Stimulated activated memory B cell treated with anti-CD40 and anti-IgM and Interleukin-4, amounts not matched to agents 10 μg/mL and 1 μg/mL and 100 μg/mL, for 72 hours (primary cell): ENCODE results near the gene MET.

Experiments
- ATAC-seq: fragments of 150-1000 bp; cut with Tn5 transposase; 2 replicates; pipeline ENCODE4 v1.10.0; 2021
- H3K27ac Mint-ChIP-seq: one replicate; pipeline ENCODE4 v1.8.0; 2022; ENCODE audit warnings: mild to moderate bottlenecking, mixed read lengths
- H3K27me3 Mint-ChIP-seq: one replicate; pipeline ENCODE4 v1.8.0; 2022; ENCODE audit warnings: mixed read lengths
- H3K36me3 Mint-ChIP-seq: one replicate; pipeline ENCODE4 v1.8.0; 2022; ENCODE audit warnings: mixed read lengths
- H3K4me1 Mint-ChIP-seq: one replicate; pipeline ENCODE4 v1.8.0; 2022; ENCODE audit warnings: mixed read lengths
- H3K4me3 Mint-ChIP-seq: one replicate; pipeline ENCODE4 v1.8.0; 2022; ENCODE audit warnings: mild to moderate bottlenecking, moderate library complexity, mixed read lengths
- H3K9me3 Mint-ChIP-seq: one replicate; pipeline ENCODE4 v1.8.0; 2022; ENCODE audit warnings: mixed read lengths

MET gene

DNA sequence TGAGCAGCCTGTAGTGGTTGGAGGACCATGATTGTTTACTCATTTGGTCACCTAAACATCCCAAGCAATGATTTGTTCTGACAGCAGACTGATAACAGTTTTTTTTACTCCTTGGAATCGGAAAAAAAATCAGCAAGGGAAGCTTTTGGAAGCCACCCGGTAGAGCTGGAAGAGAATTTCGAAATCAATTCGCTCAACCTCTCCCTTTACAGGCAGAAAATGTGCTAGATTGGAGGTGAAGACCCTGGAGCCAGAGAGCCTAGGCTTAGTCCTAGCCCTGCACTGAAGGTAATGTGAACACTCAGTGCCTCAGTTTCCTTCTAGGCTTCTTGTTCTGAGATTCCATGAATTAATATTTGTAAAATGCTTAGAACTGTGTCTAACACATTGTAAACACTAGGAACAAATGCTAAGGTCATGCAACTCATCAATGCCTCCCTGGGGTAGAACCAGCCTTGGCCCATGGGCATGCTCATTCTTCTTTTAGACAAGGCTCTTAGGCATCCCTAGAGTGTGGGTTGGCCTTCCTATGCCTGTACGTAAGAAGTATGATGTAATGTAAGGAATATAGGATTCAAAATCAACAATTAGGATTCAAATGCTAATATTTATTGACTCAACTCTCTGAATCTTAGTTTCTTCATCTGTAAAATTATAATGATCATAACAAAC lies 52.7 kb downstream of the MET start:
- Mint-ChIP-seq H3K36me3 (no peaks in the 10 kb centered on the region), H3K27me3 (peaks cover 18% of the 10 kb centered on the region), H3K4me3 (no peak overlapping the region), H3K27ac (no peak overlapping the region), H3K4me1 (no peaks in the 10 kb centered on the region), H3K9me3 (no peaks in the 10 kb centered on the region)
- no peak for ATAC-seq

DNA sequence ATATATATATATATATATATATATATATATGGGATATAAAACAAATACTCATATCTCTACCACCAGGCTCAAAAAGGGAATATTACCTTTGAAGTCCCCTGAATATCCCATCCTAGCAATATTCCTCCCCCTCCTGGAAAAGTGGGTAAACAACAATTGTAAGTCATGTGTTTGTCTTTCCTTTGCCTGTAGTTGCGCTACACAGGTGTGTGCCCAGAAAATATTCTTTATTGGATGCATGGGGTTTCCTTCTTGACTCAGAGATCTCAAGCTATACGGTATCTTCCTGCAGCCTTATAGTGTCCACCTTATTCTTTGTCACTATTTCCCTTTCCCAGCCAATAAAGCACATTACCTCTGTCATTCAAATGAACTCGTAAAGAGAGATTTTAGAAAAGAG lies 54.2 kb downstream of the MET start:
- no peak for ATAC-seq
- Mint-ChIP-seq H3K9me3 (no peaks in the 10 kb centered on the region), H3K27me3 (peaks cover 30% of the 10 kb centered on the region), H3K27ac (no peak overlapping the region), H3K4me1 (no peaks in the 10 kb centered on the region), H3K36me3 (no peaks in the 10 kb centered on the region), H3K4me3 (no peak overlapping the region)

DNA sequence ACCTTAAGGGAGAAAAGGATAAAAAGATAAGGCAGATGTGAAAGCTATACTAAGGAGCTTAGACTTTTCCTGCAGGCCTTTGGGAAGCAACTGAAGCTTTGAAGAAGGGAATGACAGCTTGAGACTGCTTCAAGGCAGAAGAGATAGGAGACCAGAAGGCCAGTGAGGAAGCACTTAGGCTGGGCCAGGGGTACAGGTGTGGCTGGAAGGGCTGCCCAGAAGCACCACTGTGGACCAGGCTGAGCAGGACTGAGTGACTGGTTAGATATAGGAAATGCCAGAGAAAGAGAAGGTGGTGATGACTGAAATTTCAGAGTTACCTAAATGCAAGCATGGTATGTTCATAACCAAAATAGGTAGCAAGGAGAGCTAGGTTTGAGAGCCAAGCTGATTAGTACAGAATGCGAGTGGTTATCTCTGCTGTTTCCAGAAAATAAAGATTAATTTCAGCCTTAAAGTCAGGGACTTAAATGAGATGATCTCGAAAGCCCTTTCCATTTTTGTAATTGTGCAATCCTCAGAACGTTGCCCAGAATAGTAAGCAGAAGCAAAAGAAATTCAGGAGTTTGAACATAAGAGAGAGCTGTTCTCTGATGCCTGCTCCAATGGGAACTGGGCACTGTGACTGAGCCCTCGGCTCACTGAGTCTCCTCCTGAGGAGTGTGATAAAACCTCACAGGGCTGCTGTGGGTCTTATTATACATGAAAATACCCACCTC lies 54.9 kb downstream of the MET start:
- H3K9me3 Mint-ChIP-seq: no peaks in the 10 kb centered on the region
- H3K36me3 Mint-ChIP-seq: no peaks in the 10 kb centered on the region
- no peak for ATAC-seq
- H3K4me3 Mint-ChIP-seq: no peak overlapping the region
- H3K4me1 Mint-ChIP-seq: no peaks in the 10 kb centered on the region
- H3K27ac Mint-ChIP-seq: no peak overlapping the region
- peaks cover 30% of the 10 kb centered on the region for H3K27me3 Mint-ChIP-seq

DNA sequence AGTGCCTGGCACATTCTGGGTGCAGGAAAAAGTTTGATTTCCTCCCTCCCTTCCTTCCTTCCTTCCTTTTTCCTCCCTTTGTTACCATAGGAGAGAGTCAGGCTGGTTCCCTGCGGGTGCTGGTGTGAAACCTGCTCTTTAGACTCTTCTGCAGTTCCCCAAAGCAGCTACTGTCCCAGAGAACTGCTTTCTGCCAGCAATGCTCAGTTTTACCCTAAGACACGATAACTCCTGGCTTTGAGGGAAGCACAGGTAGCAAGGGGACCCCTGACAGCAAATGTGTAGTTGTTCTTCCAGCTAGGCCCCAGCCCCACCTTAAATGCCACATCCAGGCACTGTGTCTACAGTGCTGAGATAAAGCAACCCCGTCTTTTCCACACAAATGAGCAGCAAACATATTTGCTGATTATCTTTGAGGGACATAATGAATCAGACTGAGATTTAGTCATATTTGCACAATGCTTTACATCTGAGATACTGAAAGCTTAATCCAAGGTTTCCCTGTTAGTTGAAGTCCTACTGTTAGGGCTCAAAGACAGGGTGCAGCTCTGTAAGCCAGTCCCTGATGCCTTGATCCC lies 55.5 kb downstream of the MET start:
- Mint-ChIP-seq H3K4me1 (no peaks in the 10 kb centered on the region), H3K9me3 (no peaks in the 10 kb centered on the region), H3K36me3 (no peaks in the 10 kb centered on the region), H3K27ac (no peak overlapping the region), H3K27me3 (peaks cover 30% of the 10 kb centered on the region), H3K4me3 (no peak overlapping the region)
- no peak for ATAC-seq

DNA sequence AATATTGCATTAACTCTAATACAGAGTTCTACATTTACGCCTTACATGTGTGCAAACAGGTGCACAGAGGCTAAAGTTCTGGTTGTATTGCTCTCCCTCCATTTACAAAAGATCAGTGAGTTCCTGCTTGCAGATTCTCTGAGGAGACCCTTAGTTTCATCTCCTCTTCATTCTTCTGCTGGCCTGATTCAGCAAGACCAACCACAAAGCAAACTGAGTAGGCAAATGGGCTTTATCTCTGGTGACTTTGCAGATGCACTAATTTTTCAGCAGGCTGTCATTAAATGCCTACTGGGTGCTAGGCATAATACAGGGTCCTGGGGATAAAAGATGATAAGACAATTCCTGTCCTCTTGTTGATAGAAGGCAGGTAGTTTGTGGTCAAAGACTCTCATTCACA lies 56.4 kb downstream of the MET start:
- no peak for ATAC-seq
- H3K27ac Mint-ChIP-seq: no peak overlapping the region
- no peak overlapping the region for H3K4me3 Mint-ChIP-seq
- H3K9me3 Mint-ChIP-seq: no peaks in the 10 kb centered on the region
- H3K4me1 Mint-ChIP-seq: no peaks in the 10 kb centered on the region
- peaks cover 30% of the 10 kb centered on the region for H3K27me3 Mint-ChIP-seq
- H3K36me3 Mint-ChIP-seq: no peaks in the 10 kb centered on the region

DNA sequence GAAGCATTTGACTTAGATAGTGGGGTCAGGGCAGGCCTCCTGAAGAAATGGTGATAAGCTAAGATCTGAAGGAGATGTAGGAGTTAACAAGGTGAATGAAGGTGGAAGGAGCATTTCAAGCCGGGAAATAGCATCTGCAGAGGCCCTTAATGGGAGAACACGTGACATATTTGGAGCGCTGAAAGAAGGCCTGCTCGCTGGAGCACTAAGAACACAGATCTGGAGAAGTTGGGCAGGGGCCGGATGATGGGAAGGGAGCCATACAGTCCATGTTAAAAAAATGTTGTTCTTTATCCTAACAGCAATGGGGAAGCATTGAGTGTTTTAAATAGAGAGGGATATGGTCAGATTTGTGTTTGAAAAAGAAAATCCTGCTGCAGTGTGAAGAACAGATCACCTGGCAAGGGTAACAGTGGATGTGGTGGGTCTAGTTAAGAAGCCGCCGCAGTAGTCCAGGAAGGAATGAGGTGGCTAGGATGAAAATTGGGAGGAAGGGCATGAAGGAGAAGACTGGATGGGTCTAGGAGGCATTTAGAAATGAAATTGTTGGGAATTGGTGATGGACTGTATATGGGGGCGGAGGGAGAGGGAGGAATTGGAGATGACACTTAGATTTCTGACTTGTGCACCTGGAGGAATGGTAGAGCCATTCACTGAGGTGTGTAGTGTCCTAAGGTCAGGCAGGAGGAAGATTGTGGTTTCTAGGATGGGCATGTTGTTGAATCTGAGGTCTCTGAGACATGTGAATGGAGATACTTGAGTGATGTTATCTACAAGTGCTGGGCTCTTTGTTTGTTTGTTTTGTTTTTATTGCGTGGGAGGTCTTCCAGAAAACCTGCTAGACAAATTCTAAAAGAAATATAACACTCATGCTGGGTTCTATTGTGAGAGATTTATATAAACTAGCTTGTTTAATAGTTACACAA lies 58.4 kb downstream of the MET start:
- no peak overlapping the region for H3K4me3 Mint-ChIP-seq
- no peak overlapping the region for H3K27ac Mint-ChIP-seq
- H3K9me3 Mint-ChIP-seq: no peaks in the 10 kb centered on the region
- peaks cover 9% of the 10 kb centered on the region for H3K4me1 Mint-ChIP-seq
- H3K36me3 Mint-ChIP-seq: no peaks in the 10 kb centered on the region
- no peak for ATAC-seq
- peaks cover 30% of the 10 kb centered on the region for H3K27me3 Mint-ChIP-seq

DNA sequence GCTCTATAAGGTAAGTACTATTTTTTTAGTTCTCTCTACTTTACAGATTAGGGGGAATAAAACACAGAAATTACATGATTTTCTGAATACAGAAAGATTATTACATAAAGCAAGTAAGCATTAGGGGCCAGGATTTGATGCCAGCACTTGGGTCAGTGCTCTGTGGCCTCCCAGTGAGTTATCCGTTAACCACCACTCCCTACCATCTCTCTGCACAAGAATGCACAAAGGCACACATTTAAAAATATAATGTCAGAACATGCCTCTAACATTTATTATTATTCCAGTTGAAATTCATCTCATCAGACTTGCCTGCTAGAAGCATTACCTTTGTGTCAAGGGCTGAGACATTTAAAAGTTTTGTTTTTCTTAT lies 59.0 kb downstream of the MET start:
- no peaks in the 10 kb centered on the region for H3K36me3 Mint-ChIP-seq
- no peak overlapping the region for H3K27ac Mint-ChIP-seq
- no peak overlapping the region for H3K4me3 Mint-ChIP-seq
- H3K9me3 Mint-ChIP-seq: no peaks in the 10 kb centered on the region
- H3K4me1 Mint-ChIP-seq: peaks cover 9% of the 10 kb centered on the region
- no peak for ATAC-seq
- H3K27me3 Mint-ChIP-seq: peaks cover 30% of the 10 kb centered on the region

DNA sequence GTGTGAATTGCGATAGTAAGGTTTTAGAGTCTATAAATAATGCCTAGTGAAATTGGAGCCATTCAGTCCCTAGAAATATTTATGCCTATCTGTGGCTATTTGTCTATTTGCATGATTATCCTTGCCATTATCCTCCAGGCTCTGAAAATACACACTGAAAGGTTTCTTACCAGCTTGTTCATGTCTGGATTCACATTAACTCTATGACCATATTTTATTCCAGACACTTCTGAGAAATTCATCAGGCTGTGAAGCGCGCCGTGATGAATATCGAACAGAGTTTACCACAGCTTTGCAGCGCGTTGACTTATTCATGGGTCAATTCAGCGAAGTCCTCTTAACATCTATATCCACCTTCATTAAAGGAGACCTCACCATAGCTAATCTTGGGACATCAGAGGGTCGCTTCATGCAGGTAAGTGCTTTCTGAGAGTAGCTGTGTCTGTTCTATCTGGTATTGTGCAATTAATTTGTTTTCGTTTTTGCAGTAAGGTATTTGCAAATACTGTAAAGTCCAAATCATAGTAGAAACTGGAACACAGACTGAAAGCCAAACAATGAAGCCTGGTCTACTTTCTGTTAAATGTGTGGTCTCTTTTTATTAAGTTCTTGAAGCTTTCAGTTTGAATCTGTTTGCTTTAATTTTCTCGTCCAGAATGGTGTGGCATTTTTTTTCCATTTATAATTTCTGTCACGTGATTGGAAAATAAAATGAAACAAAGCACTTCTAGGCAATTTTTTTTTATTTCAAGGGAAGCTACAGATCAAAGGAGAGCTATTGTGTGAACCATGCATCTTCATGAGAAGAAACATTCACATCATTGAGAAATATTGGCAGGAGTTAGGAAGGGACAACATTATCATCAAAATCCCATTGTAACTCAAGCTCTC lies 59.7 kb downstream of the MET start:
- ATAC-seq: no peak
- Mint-ChIP-seq H3K27me3 (peaks cover 30% of the 10 kb centered on the region), H3K27ac (no peak overlapping the region), H3K4me3 (no peak overlapping the region), H3K36me3 (no peaks in the 10 kb centered on the region), H3K4me1 (peaks cover 9% of the 10 kb centered on the region), H3K9me3 (no peaks in the 10 kb centered on the region)

DNA sequence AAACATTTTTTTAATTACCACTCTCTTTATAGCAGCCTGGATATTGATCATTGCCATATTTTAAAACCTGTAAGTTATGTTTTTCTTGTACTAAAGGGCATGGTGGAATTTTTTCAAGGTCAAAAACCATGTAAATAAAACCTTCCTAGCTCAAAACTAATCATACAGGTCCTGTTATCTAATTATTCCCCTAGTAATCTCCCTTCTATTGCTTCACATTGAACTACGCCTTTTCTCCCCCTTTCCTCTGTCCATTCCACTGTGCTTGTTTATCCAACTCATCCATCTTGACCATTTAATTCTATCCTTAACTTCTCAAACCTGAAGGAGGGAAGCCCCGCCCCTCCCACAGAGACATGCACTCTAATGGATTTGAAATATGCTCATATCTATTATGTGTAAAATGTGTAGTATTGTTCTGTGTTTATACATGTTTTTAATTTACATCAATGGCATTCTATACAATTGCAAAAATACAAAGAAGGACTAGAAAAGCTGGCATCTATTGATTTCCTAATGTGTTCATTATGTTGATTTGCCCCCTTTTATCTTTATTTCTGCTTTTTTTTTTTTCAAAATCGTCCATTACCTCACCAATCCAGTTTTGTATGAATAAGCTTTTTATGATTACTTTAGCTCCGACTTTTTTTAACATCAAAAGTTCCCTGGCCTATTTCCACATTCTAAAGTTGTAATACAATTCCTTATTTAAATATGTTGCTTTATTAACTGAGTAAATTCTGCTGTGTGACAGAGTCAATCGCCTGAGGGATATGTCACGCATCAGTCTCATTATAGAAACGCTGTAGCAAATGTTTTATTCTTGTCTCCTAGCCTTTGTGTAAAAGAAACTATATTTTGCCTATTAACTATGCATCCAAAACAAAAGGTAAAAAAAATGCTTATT lies 61.0 kb downstream of the MET start:
- ATAC-seq: no peak
- H3K36me3 Mint-ChIP-seq: no peaks in the 10 kb centered on the region
- peaks cover 20% of the 10 kb centered on the region for H3K27me3 Mint-ChIP-seq
- H3K27ac Mint-ChIP-seq: no peak overlapping the region
- H3K4me3 Mint-ChIP-seq: no peak overlapping the region
- H3K4me1 Mint-ChIP-seq: peaks cover 9% of the 10 kb centered on the region
- H3K9me3 Mint-ChIP-seq: no peaks in the 10 kb centered on the region

DNA sequence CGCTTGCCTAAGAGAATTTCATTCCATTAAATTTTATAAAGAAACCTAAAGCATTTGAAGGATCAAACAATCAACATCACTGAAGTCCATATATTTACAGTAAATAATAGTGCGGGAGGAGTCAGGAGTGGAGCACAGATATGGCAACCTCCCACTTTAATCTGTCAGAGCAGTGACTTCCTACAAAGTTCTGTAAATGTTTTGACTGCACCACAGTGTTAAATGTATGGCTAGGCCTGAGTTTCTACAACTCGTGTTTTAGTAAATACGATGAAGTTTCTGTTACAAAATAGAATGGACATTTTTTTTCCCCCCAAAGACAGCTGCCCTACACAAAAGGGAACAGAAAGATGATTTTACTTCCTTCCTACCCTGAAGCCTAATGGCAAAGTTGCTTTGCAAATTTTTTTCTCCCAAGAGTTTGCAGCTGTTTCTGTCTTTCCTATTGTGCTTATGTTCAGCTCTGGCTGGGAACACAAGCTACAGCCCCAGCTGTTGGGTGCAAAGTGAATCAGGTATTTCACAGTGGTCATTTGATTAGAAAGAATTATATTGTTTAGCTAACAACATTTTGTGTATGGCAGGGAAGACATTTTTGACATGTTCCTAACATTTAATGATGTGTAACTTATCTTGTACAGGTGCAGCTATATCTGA lies 62.1 kb downstream of the MET start:
- H3K36me3 Mint-ChIP-seq: no peaks in the 10 kb centered on the region
- H3K4me1 Mint-ChIP-seq: peaks cover 9% of the 10 kb centered on the region
- peaks cover 19% of the 10 kb centered on the region for H3K27me3 Mint-ChIP-seq
- no peak for ATAC-seq
- no peak overlapping the region for H3K27ac Mint-ChIP-seq
- no peaks in the 10 kb centered on the region for H3K9me3 Mint-ChIP-seq
- H3K4me3 Mint-ChIP-seq: no peak overlapping the region

DNA sequence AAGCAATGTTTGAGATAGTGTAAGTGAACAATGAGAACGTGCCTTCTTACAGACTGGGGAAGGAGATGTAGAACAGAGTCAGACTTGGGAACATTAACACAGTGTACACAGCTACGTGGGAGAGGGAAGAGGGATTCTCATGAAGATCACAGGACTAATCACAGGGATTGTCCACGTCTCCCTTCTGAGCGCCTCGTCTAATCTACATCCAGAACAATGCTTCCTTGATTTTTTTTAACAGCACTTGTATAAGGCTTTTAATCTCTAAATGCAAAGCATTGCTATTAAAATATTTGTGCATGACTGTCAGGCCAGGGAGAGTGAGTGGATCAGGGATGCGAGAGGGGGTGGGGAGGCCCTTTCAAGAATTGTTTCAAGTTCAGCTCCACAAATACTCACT lies 62.7 kb downstream of the MET start:
- Mint-ChIP-seq H3K27me3 (peaks cover 13% of the 10 kb centered on the region), H3K27ac (no peak overlapping the region), H3K4me3 (no peak overlapping the region), H3K9me3 (no peaks in the 10 kb centered on the region), H3K36me3 (no peaks in the 10 kb centered on the region), H3K4me1 (peaks cover 9% of the 10 kb centered on the region)
- ATAC-seq: no peak

DNA sequence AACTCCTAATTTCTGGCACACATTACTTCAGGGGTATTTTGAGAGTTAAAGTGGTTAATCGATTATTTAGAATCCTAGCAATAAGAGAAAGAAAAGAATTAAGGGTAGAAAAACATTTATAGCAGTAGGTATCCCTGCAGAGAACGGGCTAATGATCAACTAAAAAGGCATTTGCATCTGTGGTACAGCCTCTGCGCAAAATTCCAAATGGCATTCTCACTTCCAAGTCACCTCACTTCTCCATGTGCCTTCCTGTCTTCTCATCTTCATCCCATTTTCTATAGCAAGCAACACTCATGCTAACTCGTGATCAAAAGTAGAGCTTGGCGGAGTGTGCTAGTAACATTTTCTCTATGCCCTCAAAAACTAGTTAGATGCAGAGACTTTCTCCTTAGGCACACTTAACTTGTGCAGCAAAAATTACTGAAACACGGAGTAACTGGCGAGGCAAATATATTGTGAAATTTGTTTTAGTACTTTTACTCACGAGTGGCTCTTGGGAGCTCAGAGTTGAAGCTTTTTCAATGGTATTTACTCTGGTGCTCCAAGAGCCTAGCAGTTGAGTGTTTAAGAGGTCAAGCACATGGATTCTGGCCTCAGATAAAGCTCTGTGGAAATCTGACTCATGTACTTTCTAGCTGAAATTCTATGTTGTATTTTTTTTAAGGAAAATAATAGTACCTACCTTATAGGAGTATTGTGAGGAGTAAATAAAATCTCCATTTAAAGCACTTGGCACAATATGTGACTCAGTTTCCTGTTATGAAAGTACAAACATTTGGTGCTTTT lies 65.1 kb downstream of the MET start:
- H3K4me3 Mint-ChIP-seq: no peak overlapping the region
- peaks cover 9% of the 10 kb centered on the region for H3K4me1 Mint-ChIP-seq
- ATAC-seq: no peak
- H3K27ac Mint-ChIP-seq: no peak overlapping the region
- no peaks in the 10 kb centered on the region for H3K36me3 Mint-ChIP-seq
- no peaks in the 10 kb centered on the region for H3K9me3 Mint-ChIP-seq
- H3K27me3 Mint-ChIP-seq: peaks cover 18% of the 10 kb centered on the region

DNA sequence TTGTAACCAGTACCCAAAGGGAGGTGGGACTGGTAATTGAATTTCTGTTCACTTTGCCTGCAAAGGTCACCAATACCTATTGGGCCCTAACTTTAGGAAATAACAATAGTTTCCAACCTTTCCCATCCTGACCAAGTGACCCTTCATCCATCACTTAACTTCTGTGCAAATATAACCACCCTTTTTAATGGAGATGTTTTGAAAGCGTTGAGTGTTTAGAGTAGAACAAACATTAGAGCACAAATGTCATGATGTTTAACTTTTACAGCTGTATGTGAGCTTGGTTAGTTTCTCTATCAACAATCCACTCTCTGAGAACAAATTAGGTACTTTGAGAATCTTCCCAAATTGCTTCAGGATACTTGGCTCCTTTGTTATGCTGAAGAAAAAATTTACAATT lies 66.4 kb downstream of the MET start:
- Mint-ChIP-seq H3K4me3 (no peak overlapping the region), H3K27me3 (peaks cover 26% of the 10 kb centered on the region), H3K36me3 (no peaks in the 10 kb centered on the region), H3K9me3 (no peaks in the 10 kb centered on the region), H3K4me1 (peaks cover 9% of the 10 kb centered on the region), H3K27ac (no peak overlapping the region)
- ATAC-seq: no peak
